22Rv1 (cell line): Measurements from ENCODE around the gene VILL.

Experiments
- H3K27ac ChIP-seq: fragments of 450-650 bp; 2 replicates; pipeline ENCODE4 v1.5.1; 2017
- ZFX ChIP-seq: fragments of 450-650 bp; IDR thresholded peaks from 2 replicates; pipeline ENCODE4 v1.6.1; 2017; ENCODE audit warnings: antibody characterized with exemption, borderline replicate concordance
- TF ChIP-seq, protein P1 (sequence below): fragments of 450-650 bp; IDR thresholded peaks from 2 replicates; pipeline ENCODE4 v1.5.1; 2017; ENCODE audit warnings: mild to moderate bottlenecking

Gene VILL

DNA sequence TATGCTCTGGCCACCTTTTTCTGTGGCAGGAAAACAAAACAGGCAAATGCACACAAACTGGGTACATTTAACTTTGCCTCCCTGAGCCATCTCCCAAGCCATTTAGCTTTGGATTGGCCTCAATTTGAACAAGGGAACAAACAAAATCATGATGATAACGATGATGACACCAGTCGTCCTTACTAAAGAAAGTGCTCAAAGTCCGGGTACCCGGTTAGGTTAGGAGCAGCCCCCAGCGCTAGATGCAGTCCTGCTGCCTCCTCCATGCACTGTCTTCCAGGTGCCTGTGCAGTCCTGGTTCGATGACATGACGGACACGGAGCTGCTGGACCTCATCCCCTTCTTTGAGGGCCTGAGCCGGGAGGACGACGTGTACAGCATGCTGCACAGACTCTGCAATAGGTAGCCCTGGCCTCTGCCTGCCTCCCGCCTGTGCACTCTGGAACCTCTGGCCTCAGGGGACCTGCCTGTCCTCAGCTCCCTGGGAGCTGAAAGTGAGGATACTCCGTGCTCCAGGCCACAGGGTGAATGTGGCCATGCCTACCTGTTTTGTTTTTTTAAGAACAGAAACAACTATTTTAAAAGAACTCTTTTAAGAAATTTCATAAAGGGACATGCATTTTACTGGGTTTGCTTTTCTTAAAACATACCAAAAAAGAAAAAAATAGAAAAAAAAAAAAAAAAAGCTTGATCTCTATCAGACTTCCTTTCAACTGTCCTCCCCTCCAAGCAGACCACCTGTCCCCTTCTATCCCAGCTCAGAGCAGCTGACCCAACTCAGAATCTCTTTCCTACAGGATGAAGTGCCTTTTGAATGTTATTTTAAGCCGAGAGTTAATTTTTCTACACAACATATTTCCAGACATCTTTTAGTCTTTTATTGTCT, 9.9 kb upstream of the VILL start:
- TF ChIP-seq, protein P1, sequence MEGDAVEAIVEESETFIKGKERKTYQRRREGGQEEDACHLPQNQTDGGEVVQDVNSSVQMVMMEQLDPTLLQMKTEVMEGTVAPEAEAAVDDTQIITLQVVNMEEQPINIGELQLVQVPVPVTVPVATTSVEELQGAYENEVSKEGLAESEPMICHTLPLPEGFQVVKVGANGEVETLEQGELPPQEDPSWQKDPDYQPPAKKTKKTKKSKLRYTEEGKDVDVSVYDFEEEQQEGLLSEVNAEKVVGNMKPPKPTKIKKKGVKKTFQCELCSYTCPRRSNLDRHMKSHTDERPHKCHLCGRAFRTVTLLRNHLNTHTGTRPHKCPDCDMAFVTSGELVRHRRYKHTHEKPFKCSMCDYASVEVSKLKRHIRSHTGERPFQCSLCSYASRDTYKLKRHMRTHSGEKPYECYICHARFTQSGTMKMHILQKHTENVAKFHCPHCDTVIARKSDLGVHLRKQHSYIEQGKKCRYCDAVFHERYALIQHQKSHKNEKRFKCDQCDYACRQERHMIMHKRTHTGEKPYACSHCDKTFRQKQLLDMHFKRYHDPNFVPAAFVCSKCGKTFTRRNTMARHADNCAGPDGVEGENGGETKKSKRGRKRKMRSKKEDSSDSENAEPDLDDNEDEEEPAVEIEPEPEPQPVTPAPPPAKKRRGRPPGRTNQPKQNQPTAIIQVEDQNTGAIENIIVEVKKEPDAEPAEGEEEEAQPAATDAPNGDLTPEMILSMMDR = no peak
- TF ChIP-seq ZFX = no peak

DNA sequence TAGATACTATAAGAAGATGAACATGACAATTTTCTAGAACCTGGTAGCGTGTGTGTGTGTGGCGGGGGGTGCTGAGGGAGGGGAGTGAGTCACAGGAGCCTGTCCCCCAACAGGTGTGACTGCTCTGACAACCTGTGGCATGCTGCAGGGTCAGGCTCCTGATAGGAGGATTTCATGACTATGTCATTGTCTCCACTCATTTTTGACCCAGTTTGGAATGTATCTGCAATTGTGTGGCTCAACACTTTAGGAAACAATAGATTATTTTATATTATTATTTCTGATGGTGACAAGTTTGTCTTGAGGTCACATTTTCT, 9.3 kb upstream of the VILL start:
- H3K27ac ChIP-seq = no peak overlapping the region
- TF ChIP-seq ZFX = no peak
- TF ChIP-seq, protein P1 = no peak

More for the DNA sequence above, 9.9 kb upstream of the VILL start:
- no peak overlapping the region for H3K27ac ChIP-seq

DNA sequence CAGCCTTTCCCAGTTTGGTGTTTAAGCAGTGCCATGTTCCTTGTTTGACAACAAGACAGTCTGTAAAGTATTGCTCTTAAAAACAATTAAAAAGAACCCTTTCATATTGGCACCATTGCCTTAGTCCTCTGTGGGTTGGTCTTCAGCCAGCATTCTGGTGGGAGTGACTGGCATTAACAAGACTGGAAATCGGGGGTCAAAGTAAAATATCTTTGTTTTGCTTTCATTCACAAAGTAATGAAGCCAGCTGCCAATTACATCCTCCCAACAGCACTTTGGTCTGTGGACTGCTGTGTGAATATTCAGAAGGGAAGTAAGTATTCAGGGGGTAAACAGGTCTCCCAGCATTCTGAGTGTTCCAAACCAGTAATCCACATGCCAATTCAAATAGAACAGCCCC, 8.3 kb upstream of the VILL start:
- no peak for TF ChIP-seq ZFX
- H3K27ac ChIP-seq = no peak overlapping the region

DNA sequence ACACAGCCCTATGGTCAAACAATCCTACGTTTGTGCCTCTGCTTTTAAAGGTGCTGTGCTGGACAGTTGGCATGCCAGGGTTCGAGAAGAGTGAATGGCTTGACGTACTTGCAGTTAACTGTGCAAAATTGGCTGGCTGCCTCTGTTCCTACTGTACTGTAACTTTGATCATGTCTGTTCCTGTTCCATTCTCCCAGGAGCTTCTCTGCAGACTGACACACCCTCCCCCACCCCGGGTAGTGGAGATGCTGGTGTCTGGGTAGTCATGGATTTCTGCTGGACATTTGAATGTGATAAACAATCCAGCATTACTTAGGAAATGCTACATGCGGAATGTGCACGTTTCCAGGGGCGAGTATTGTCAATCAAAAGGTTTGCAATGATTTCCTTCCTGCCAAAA, 6.5 kb upstream of the VILL start:
- TF ChIP-seq, protein P1 = no peak
- TF ChIP-seq ZFX = no peak
- H3K27ac ChIP-seq = peak overlapping the region; percentile 63; the same call in 1 of the 2 replicates

DNA sequence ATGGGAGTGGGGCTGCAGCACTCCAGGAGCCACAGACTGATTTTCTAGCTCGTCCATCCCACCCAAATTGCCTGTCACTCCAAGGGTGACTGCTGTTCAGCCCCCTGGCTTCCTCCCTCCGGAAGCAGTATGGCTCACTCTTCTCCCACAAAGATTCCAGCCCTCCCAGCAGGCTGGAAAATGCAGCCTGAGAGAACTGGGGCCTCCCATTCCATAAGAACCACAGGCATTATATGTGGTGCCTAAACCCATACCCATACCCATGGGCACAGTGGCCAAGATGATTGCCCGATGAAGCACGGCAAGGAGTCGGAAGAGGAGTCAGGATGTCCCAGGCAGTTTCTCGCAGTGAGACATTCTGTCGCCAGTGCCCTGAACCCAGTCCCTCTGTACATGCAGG, 6.0 kb upstream of the VILL start:
- no peak for TF ChIP-seq ZFX
- TF ChIP-seq, protein P1 = no peak
- H3K27ac ChIP-seq = peak overlapping the region; percentile 63

DNA sequence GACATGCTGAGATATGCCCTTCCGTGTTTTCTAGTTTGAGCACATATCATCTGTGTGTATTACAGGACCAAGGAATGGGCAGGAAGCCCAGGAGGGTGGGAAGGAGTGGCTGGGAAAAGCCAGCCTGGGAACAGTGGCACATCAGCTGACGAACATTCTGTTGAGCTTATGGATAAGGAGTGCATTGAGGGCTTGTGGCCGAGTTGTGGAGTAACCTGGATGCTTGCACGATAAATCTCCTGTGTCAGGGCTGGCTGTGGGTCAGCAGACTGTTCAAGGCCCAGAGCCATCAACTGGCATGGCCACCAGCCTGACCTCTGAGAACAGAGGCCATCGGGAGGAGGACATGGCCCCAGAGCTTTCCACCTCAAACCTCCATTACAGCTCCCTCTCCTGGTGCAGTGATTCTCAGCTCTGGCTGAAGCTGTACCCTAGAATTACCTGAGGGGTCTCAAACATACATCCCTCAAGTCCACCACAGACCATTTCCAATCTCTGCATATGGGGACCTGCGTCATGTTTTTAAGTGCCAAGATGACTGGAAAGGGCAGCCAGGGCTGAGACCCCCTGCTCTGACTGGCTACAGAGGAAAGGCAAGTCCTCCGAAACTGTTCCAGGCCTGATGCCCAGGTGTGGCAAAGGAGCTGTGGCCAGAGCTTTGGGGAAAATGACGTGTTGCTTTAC, 4.8 kb upstream of the VILL start:
- peak overlapping the region; percentile 63 for H3K27ac ChIP-seq
- TF ChIP-seq, protein P1 = 0 out of 2 replicates have a peak, but pooled peaks have one; percentile 14
- TF ChIP-seq ZFX = no peak

DNA sequence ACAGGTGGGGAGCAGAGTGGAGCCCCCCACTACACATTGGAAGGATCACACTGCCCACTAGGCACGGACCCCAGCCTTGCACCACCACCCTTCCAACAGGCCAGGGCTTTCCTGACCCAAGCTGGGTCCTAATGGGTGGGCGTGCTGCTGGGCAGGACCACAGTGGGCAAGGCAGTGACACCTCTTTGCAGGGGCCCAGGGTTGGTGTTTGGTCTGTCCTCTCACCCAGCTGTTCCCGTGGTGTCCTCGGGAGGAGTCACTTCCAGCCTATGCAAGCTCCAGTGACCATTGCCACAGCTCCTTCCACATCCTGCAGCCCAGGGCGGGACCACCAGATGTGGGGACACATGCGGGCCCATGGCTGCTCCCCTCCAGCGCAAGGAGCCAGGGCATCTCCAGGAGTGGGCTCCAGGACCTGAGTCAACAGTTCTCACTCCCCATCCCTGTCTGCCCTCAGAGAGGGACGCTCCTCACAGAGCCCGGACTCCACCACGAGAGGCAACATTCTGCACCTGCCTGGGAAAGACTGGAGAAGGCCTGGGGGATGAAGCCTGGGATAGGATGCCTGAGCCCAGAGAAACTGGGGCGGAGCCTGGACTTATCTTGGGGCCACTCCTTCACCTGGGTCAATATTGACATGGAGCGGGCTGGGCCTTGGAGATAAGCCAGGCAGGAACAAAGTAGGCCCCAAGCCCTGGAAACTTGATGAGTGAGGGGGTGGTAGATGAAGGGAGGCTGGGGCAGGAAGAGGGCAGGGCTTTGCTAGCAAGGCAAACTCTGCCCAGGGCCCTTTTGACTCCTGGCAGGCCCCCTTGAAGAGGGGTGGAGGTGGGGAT, 3.9 kb upstream of the VILL start:
- TF ChIP-seq, protein P1 = no peak; the same call in 1 of the 2 replicates
- H3K27ac ChIP-seq = peak overlapping the region; percentile 63
